Activated effector memory CD4-positive, alpha-beta T cell treated with anti-CD3 and anti-CD28 coated beads, Interleukin-2, amount 50 U/mL, for 16 hours (primary cell): Measurements from ENCODE around the gene NUDT17.

Experiments
- DNase-seq: peaks from one replicate; pipeline ENCODE4 v3.0.0-alpha.2; 2020

NUDT17 gene

DNA sequence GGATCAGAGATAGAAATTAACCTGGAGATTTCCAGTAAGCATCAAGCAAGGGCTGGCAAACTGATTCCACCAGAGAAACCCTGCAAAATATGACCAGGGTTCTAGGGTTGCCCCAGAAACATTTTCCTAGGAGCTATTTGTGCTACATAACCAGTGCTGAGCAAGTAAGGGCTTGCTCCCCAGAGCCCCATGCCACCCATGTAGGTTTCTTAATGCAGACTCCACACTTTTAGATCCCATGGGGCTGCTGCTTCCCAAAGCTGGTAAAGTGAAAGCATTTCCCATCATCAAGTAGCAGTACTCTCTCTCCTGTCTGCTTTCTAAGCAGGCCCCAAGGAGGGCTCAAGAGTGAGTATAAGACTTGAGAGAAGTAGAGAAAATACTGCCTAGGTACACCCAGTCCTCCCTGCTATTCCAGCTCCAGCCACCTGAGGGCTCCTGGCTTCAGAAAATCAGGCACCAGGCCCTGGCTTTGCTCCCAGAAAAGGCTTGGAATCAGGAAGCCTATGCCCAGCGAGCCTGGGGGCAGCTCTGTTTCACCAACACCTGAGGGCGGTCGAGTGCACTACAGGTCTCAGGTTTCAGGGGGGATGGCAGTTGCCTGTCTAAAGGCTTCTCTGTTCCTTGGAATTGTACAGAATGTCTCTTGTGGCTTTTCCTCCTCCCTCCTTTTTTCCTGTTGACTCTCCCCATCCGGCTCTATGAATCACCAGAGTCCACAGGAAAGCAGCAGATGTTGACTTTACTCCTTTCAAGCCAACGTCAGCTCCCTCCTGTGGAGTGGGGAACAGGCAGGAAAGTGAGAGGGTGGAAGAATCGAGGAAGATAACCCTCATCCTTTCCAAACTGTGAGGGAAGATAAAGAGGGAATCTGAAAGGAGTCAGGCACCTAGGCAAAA lies 46.4 kb downstream of the NUDT17 start:
- DNase-seq, result peak; percentile 81

- DNase-seq, result no peak
Measured at GRCh38 chr1:145892486-145893087, 47.2 kb downstream of the NUDT17 start.

- no peak for DNase-seq
Measured at GRCh38 chr1:145893306-145894055, 48.1 kb downstream of the NUDT17 start.

DNA sequence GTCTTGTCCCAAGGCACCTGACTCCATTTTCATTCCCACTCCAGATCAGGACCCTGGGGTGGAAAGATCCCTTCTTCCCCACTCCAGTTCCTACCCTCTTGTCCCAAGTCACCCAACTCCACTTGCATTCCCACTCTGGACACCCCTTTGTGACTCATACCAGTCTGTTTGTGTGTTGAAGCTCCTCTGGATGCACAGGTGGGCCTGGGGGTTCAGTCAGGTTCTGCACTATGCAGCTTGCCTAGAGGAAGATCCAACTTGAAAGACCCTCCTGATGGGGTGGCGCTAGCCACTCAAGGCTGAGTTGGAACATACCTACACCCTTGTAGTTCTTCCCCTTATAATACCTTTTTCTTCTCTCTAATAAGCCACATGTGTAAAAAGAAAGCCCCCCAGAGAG lies 50.0 kb downstream of the NUDT17 start:
- no peak for DNase-seq

DNA sequence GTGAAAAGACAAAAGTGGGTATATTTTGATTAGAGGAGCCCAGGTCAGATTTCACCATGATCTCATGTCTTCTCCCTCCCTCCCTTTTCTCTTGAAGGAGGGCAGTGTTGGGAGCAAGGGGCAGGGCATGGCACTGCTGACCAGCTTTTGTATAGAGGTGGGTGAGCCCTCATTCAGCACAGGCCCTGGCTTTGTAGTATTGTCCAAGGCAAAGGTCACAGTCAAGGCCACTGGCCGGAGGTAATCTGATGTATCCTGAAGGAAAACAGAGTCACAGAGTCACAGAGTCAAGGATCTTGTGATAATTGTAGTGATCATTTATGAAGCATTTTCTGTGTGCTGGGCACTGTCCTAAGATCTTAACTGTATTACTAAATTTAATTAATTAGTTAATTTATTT lies 52.5 kb downstream of the NUDT17 start:
- DNase-seq, result no peak
